Measurements from ENCODE around the gene FAM9C. TPM values are rescaled to one million over a fixed set of nuclear protein-coding genes. Genes with fewer than 3 reads are reported as not detected.

FAM9C gene
- total RNA-seq, 1 donor from 2014 or later: not detected

Other genes starting within 250 kb of the FAM9C start
- gene TLR7, start 177.5 kb downstream of the FAM9C start, total RNA-seq: not detected in 2 replicates
- not detected in 2 replicates for gene TLR8, start 138.0 kb downstream of the FAM9C start, total RNA-seq
- 15,061 and 18,385 TPM in 2 replicates for gene TMSB4X, start 69.5 kb downstream of the FAM9C start, total RNA-seq

All from dermis microvascular lymphatic vessel endothelial cell (primary cell).